ENCODE data around the gene EPHB3.
A peak's percentile ranks its signal among the peaks of the same experiment; 100 is the strongest.

The EPHB3 gene

GRCh38 chr3:184560531-184560930, 1.1 kb upstream of the EPHB3 start:
- no peaks in the 10 kb centered on the region for H3K9me3 ChIP-seq (ENCODE audit: insufficient read depth, low read depth, low read length)
- H3K9ac ChIP-seq (ENCODE audit: low read length), result no peak overlapping the region
- no peak for DNase-seq
- no peak overlapping the region for H3K14ac ChIP-seq (ENCODE audit: low read length)
- no peak overlapping the region for H4K12ac ChIP-seq (ENCODE audit: low read depth, low read length)
- H3K79me1 ChIP-seq (ENCODE audit: low read length), result peaks cover 20% of the 10 kb centered on the region
- H2BK12ac ChIP-seq (ENCODE audit: low read length), result no peak overlapping the region
- no peak overlapping the region for H2AK5ac ChIP-seq (ENCODE audit: low read length)
- no peak overlapping the region for H3K18ac ChIP-seq (ENCODE audit: low read length)
- H3K27me3 ChIP-seq (ENCODE audit: insufficient read depth, low read length), result no peaks in the 10 kb centered on the region
- peaks cover 25% of the 10 kb centered on the region for H3K79me2 ChIP-seq (ENCODE audit: control insufficient read depth, insufficient read depth, low read length, poor library complexity)
- no peak overlapping the region for H2BK5ac ChIP-seq (ENCODE audit: low read depth, low read length, poor library complexity)
- no peak overlapping the region for H3K27ac ChIP-seq (ENCODE audit: low read depth, low read length)
- no peak overlapping the region for H3K4me3 ChIP-seq (ENCODE audit: low read depth, low read length)
- no peak overlapping the region for H3K4ac ChIP-seq (ENCODE audit: low read depth, low read length)
- H3K4me1 ChIP-seq (ENCODE audit: control insufficient read depth in 1 of 2, insufficient read depth in 2 of 2, low read length in 2 of 2), result peaks cover 18 to 25% of the 10 kb centered on the region in 2 experiments
- H4K8ac ChIP-seq (ENCODE audit: low read depth, low read length), result no peak overlapping the region
- H3K36me3 ChIP-seq (ENCODE audit: control insufficient read depth in 1 of 2, insufficient read depth in 2 of 2, low read length in 2 of 2), result no peaks in the 10 kb centered on the region
- H2BK120ac ChIP-seq (ENCODE audit: insufficient read depth, low read length, poor library complexity), result no peak overlapping the region
- H3K4me2 ChIP-seq (ENCODE audit: low read length), result no peak overlapping the region
- no peak overlapping the region for H4K91ac ChIP-seq (ENCODE audit: low read depth, low read length)
- H3K23ac ChIP-seq (ENCODE audit: low read length), result no peak overlapping the region
- no peak overlapping the region for H2AFZ ChIP-seq (ENCODE audit: insufficient read depth, low read length, poor library complexity)
- no CpG with 5 or more reads among the region's 3 CpGs for WGBS (ENCODE audit: extremely low coverage, insufficient coverage, insufficient read length)

GRCh38 chr3:184561913-184562877, 610 bp downstream of the EPHB3 start:
- Histone ChIP-seq H2AFZ (ENCODE audit: insufficient read depth, low read length, poor library complexity) (peak overlapping the region; percentile 26), H3K9ac (ENCODE audit: low read length) (peak overlapping the region; percentile 39), H3K4me3 (ENCODE audit: low read depth, low read length) (peak overlapping the region; percentile 79), H4K12ac (ENCODE audit: low read depth, low read length) (peak overlapping the region; percentile 8), H3K79me1 (ENCODE audit: low read length) (peaks cover 32% of the 10 kb centered on the region), H3K4ac (ENCODE audit: low read depth, low read length) (peak overlapping the region; percentile 90), H2BK5ac (ENCODE audit: low read depth, low read length, poor library complexity) (peak overlapping the region; percentile 27), H3K4me1 (ENCODE audit: control insufficient read depth in 1 of 2, insufficient read depth in 2 of 2, low read length in 2 of 2) (peaks cover 32 to 39% of the 10 kb centered on the region in 2 experiments), H4K91ac (ENCODE audit: low read depth, low read length) (peak overlapping the region; percentile 45), H2BK12ac (ENCODE audit: low read length) (no peak overlapping the region), H3K27ac (ENCODE audit: low read depth, low read length) (no peak overlapping the region), H3K9me3 (ENCODE audit: insufficient read depth, low read depth, low read length) (no peaks in the 10 kb centered on the region), H2BK120ac (ENCODE audit: insufficient read depth, low read length, poor library complexity) (peak overlapping the region; percentile 52), H2AK5ac (ENCODE audit: low read length) (no peak overlapping the region), H3K27me3 (ENCODE audit: insufficient read depth, low read length) (no peaks in the 10 kb centered on the region), H3K23ac (ENCODE audit: low read length) (no peak overlapping the region), H3K4me2 (ENCODE audit: low read length) (peak overlapping the region; percentile 57), H4K8ac (ENCODE audit: low read depth, low read length) (peak overlapping the region; percentile 45), H3K18ac (ENCODE audit: low read length) (peak overlapping the region; percentile 79), H3K79me2 (ENCODE audit: control insufficient read depth, insufficient read depth, low read length, poor library complexity) (peaks cover 31% of the 10 kb centered on the region), H3K14ac (ENCODE audit: low read length) (peak overlapping the region; percentile 84), H3K36me3 (ENCODE audit: control insufficient read depth in 1 of 2, insufficient read depth in 2 of 2, low read length in 2 of 2) (no peaks in the 10 kb centered on the region)
- WGBS (ENCODE audit: extremely low coverage, insufficient coverage, insufficient read length), result no CpG with 5 or more reads among the region's 109 CpGs
- peak; percentile 46 to 58 for DNase-seq

GRCh38 chr3:184562878-184563560, 1.4 kb downstream of the EPHB3 start:
- Histone ChIP-seq H3K18ac (ENCODE audit: low read length) (peak overlapping the region; percentile 79), H3K9ac (ENCODE audit: low read length) (no peak overlapping the region), H3K79me2 (ENCODE audit: control insufficient read depth, insufficient read depth, low read length, poor library complexity) (peaks cover 32% of the 10 kb centered on the region), H2BK120ac (ENCODE audit: insufficient read depth, low read length, poor library complexity) (peak overlapping the region; percentile 52), H3K4me2 (ENCODE audit: low read length) (peak overlapping the region; percentile 57), H3K14ac (ENCODE audit: low read length) (peak overlapping the region; percentile 84), H3K27me3 (ENCODE audit: insufficient read depth, low read length) (no peaks in the 10 kb centered on the region), H2AK5ac (ENCODE audit: low read length) (no peak overlapping the region), H3K4ac (ENCODE audit: low read depth, low read length) (peak overlapping the region; percentile 90), H4K91ac (ENCODE audit: low read depth, low read length) (peak overlapping the region; percentile 45), H2BK12ac (ENCODE audit: low read length) (no peak overlapping the region), H4K12ac (ENCODE audit: low read depth, low read length) (no peak overlapping the region), H3K36me3 (ENCODE audit: control insufficient read depth in 1 of 2, insufficient read depth in 2 of 2, low read length in 2 of 2) (no peaks in the 10 kb centered on the region), H3K9me3 (ENCODE audit: insufficient read depth, low read depth, low read length) (no peaks in the 10 kb centered on the region), H3K27ac (ENCODE audit: low read depth, low read length) (no peak overlapping the region), H3K79me1 (ENCODE audit: low read length) (peaks cover 32% of the 10 kb centered on the region), H4K8ac (ENCODE audit: low read depth, low read length) (no peak overlapping the region), H2AFZ (ENCODE audit: insufficient read depth, low read length, poor library complexity) (no peak overlapping the region), H3K4me1 (ENCODE audit: control insufficient read depth in 1 of 2, insufficient read depth in 2 of 2, low read length in 2 of 2) (peaks cover 40 to 47% of the 10 kb centered on the region in 2 experiments), H2BK5ac (ENCODE audit: low read depth, low read length, poor library complexity) (no peak overlapping the region), H3K23ac (ENCODE audit: low read length) (no peak overlapping the region), H3K4me3 (ENCODE audit: low read depth, low read length) (peak overlapping the region; percentile 79)
- WGBS (ENCODE audit: extremely low coverage, insufficient coverage, insufficient read length), result no CpG with 5 or more reads among the region's 24 CpGs
- peak in 1 of 2 donors; percentile 40 for DNase-seq

- no peak overlapping the region for H4K12ac ChIP-seq (ENCODE audit: low read depth, low read length)
- peak overlapping the region; percentile 59 for H3K4ac ChIP-seq (ENCODE audit: low read depth, low read length)
- H3K14ac ChIP-seq (ENCODE audit: low read length), result peak overlapping the region; percentile 3
- peak overlapping the region; percentile 57 for H3K4me2 ChIP-seq (ENCODE audit: low read length)
- peak overlapping the region; percentile 6 for H2BK120ac ChIP-seq (ENCODE audit: insufficient read depth, low read length, poor library complexity)
- WGBS (ENCODE audit: extremely low coverage, insufficient coverage, insufficient read length), result no CpG with 5 or more reads among the region's 11 CpGs
- H3K79me1 ChIP-seq (ENCODE audit: low read length), result peaks cover 37% of the 10 kb centered on the region
- no peak overlapping the region for H4K8ac ChIP-seq (ENCODE audit: low read depth, low read length)
- peaks cover 45 to 53% of the 10 kb centered on the region in 2 experiments for H3K4me1 ChIP-seq (ENCODE audit: control insufficient read depth in 1 of 2, insufficient read depth in 2 of 2, low read length in 2 of 2)
- peak overlapping the region; percentile 11 for H4K91ac ChIP-seq (ENCODE audit: low read depth, low read length)
- peak overlapping the region; percentile 55 for H3K18ac ChIP-seq (ENCODE audit: low read length)
- DNase-seq, result peak; percentile 40 to 45
- H2AK5ac ChIP-seq (ENCODE audit: low read length), result no peak overlapping the region
- H3K27me3 ChIP-seq (ENCODE audit: insufficient read depth, low read length), result no peaks in the 10 kb centered on the region
- H3K27ac ChIP-seq (ENCODE audit: low read depth, low read length), result no peak overlapping the region
- H3K23ac ChIP-seq (ENCODE audit: low read length), result no peak overlapping the region
- H3K9me3 ChIP-seq (ENCODE audit: insufficient read depth, low read depth, low read length), result no peaks in the 10 kb centered on the region
- H2AFZ ChIP-seq (ENCODE audit: insufficient read depth, low read length, poor library complexity), result no peak overlapping the region
- H3K9ac ChIP-seq (ENCODE audit: low read length), result no peak overlapping the region
- H3K4me3 ChIP-seq (ENCODE audit: low read depth, low read length), result peak overlapping the region; percentile 63
- no peaks in the 10 kb centered on the region for H3K36me3 ChIP-seq (ENCODE audit: control insufficient read depth in 1 of 2, insufficient read depth in 2 of 2, low read length in 2 of 2)
- no peak overlapping the region for H2BK5ac ChIP-seq (ENCODE audit: low read depth, low read length, poor library complexity)
- H2BK12ac ChIP-seq (ENCODE audit: low read length), result peak overlapping the region; percentile 15
- peaks cover 38% of the 10 kb centered on the region for H3K79me2 ChIP-seq (ENCODE audit: control insufficient read depth, insufficient read depth, low read length, poor library complexity)
Measured at GRCh38 chr3:184563561-184563925, 2.0 kb downstream of the EPHB3 start.

Measured in trophoblast cell (in vitro differentiated cells and primary cell).